Measurements from ENCODE around the gene UNC5B. TPM values are rescaled to one million over a fixed set of nuclear protein-coding genes. Genes with fewer than 3 reads are reported as not detected.

Gene UNC5B
- total RNA-seq, 1 experiment from 2014 or later = 0.07 TPM

- CTCF ChIA-PET = no interaction called here
- no peaks in the 10 kb centered on the region for H3K4me1 Mint-ChIP-seq (ENCODE audit: low read depth, unreplicated experiment)
- no peak overlapping the region for H3K4me3 Mint-ChIP-seq (ENCODE audit: low read depth, unreplicated experiment)
- TF ChIP-seq CTCF (IDR thresholded peaks at IDR 0.05; ENCODE audit: unreplicated experiment) = no peak
- no peak overlapping the region for H3K27ac Mint-ChIP-seq (ENCODE audit: unreplicated experiment)
- BruUV-seq (replicated peaks) = no TSS peak
- intact Hi-C loops (cut with micrococcal nuclease; ENCODE audit: unreplicated experiment) = no loop called here
- H3K36me3 Mint-ChIP-seq (ENCODE audit: insufficient read depth, unreplicated experiment) = no peaks in the 10 kb centered on the region
- H3K9me3 Mint-ChIP-seq (ENCODE audit: low read depth, unreplicated experiment) = peaks cover 4% of the 10 kb centered on the region
- no peak for DNase-seq
- H3K27me3 Mint-ChIP-seq (ENCODE audit: unreplicated experiment) = peaks cover 100% of the 10 kb centered on the region
Measured at GRCh38 chr10:71191551-71192076, 20.8 kb upstream of the UNC5B start.

GRCh38 chr10:71193516-71193915 lies 18.9 kb upstream of the UNC5B start:
- CTCF ChIA-PET = no interaction called here

GRCh38 chr10:71197955-71198354 lies 14.4 kb upstream of the UNC5B start:
- DNase-seq = no peak
- Mint-ChIP-seq H3K36me3 (ENCODE audit: insufficient read depth, unreplicated experiment) (no peaks in the 10 kb centered on the region), H3K4me3 (ENCODE audit: low read depth, unreplicated experiment) (no peak overlapping the region), H3K27me3 (ENCODE audit: unreplicated experiment) (peaks cover 100% of the 10 kb centered on the region), H3K27ac (ENCODE audit: unreplicated experiment) (no peak overlapping the region), H3K9me3 (ENCODE audit: low read depth, unreplicated experiment) (peaks cover 14% of the 10 kb centered on the region), H3K4me1 (ENCODE audit: low read depth, unreplicated experiment) (no peaks in the 10 kb centered on the region)
- TF ChIP-seq CTCF (IDR thresholded peaks at IDR 0.05; ENCODE audit: unreplicated experiment) = no peak
- intact Hi-C loops (cut with micrococcal nuclease; ENCODE audit: unreplicated experiment) = no loop called here
- no TSS peak for BruUV-seq (replicated peaks)
- CTCF ChIA-PET = no interaction called here

More at GRCh38 chr10:71193516-71193915, 18.9 kb upstream of the UNC5B start:
- Mint-ChIP-seq H3K27ac (ENCODE audit: unreplicated experiment) (no peak overlapping the region), H3K9me3 (ENCODE audit: low read depth, unreplicated experiment) (peaks cover 14% of the 10 kb centered on the region), H3K4me1 (ENCODE audit: low read depth, unreplicated experiment) (no peaks in the 10 kb centered on the region), H3K36me3 (ENCODE audit: insufficient read depth, unreplicated experiment) (no peaks in the 10 kb centered on the region), H3K27me3 (ENCODE audit: unreplicated experiment) (peaks cover 100% of the 10 kb centered on the region), H3K4me3 (ENCODE audit: low read depth, unreplicated experiment) (no peak overlapping the region)
- intact Hi-C loops (cut with micrococcal nuclease; ENCODE audit: unreplicated experiment) = no loop called here
- BruUV-seq (replicated peaks) = no TSS peak
- DNase-seq = no peak
- no peak for TF ChIP-seq CTCF (IDR thresholded peaks at IDR 0.05; ENCODE audit: unreplicated experiment)

- no peak overlapping the region for H3K4me3 Mint-ChIP-seq (ENCODE audit: low read depth, unreplicated experiment)
- no peak overlapping the region for H3K27ac Mint-ChIP-seq (ENCODE audit: unreplicated experiment)
- no peak for TF ChIP-seq CTCF (IDR thresholded peaks at IDR 0.05; ENCODE audit: unreplicated experiment)
- BruUV-seq (replicated peaks) = no TSS peak
- intact Hi-C loops (cut with micrococcal nuclease; ENCODE audit: unreplicated experiment) = loop anchor here (10.0 kb wide), 1 partner anchor 107 kb away; no protein-coding TSS in a partner anchor
- H3K4me1 Mint-ChIP-seq (ENCODE audit: low read depth, unreplicated experiment) = no peaks in the 10 kb centered on the region
- no peak for DNase-seq
- CTCF ChIA-PET = no interaction called here
- H3K27me3 Mint-ChIP-seq (ENCODE audit: unreplicated experiment) = peaks cover 100% of the 10 kb centered on the region
- peaks cover 10% of the 10 kb centered on the region for H3K9me3 Mint-ChIP-seq (ENCODE audit: low read depth, unreplicated experiment)
- no peaks in the 10 kb centered on the region for H3K36me3 Mint-ChIP-seq (ENCODE audit: insufficient read depth, unreplicated experiment)
Measured at GRCh38 chr10:71201849-71202248, 10.5 kb upstream of the UNC5B start.
